Stimulated activated CD4-positive, alpha-beta T cell treated with anti-CD3 and anti-CD28 coated beads, Interleukin-12 subunit alpha, Interleukin-12 subunit beta, amount 100 ng/mL, for 4 hours (primary cell): ENCODE data around the gene SYT5.

Experiments
- DNase-seq: peaks from one replicate; pipeline ENCODE4 v3.0.0-alpha.2; 2020

SYT5 gene

DNA sequence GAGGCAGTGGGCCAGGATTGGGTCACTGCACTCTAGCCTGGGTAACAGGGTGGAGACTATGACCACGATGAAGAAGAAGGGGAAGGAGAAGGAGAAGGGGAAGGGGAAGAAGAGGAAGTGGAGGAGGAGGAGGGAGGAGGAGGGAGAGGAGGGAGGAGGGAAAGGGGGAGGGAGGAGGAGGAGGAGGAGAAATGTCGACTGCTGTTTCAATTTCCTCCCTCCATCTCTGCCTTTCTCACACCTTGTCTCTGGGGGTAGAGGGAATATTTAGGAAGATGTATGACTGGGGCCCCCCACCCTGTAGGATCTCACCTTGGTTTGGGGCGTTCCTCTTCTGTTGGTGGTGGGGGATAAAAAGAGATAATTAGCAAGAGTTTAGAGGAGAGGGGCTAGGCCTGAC lies 34.9 kb downstream of the SYT5 start:
- DNase-seq = no peak

DNA sequence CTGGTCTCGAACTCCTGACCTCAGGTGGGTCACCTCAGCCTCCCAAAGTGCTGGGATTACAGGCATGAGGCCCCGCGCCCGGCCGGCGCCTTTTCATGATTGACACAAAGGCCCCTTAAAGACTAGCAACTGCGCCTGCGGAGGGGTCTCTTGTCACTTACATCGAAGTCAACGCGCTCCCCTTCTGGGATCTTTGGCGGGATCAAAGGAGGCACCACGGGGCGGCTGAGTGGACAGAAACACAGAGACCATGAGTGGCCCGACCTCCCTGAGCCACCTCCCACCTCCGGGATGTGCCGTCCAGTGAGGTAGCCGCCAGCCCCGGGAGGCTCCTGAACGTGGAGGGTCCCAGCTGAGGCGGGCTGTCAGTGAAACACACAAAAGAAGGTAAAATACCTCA lies 38.4 kb downstream of the SYT5 start:
- no peak for DNase-seq

DNA sequence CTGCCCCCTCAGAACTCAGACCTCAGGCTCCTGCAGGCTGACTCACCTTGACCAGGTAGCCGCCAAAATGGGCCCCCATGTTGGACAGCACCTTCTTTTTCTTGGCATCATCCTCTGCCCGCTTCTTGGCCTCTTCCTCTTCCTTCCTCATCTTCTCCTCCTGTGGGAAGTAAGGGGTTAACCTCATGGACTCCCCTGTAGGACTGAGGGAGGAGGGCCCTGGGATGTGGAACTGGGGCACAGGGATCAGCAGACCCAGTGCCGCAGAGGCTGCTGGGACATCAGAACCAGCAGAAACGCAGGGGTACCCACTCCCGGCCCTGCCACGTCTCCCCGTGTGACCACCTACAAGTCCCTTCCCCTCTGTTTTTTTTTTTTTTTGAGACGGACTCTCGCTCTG lies 42.2 kb downstream of the SYT5 start:
- no peak for DNase-seq

DNA sequence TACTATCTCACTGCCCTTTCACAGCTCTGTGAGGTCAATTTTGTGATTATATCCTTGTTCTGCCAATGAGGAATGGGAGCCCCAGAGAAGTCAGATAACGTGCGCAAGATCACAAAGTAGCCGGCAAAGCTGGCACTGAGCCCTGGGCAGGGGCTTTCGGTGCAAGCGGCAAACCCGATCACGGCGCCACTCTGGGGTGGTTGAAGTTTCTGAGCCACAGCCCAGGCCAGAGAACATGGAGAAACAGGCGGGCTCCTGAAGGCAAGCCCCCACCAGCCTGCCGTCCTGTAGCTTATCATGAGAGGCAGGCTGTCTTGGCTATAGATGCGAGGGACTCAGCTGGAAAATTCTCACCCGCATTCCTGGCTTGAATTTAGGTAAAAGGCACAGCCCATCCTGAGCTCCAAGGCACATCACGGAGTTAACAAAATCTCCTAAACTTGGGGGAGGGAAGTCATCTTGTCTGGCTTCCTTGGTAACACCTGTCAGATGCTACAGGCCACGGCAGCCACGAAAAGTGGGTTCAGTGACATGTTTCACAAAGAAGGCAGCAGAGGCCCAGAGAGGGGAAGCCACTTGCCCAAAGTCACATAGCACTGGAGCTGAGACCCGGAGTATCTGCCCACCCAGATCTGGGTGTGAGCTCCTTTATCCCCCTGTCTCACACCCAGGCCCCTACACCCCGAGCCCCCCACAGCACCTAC lies 43.5 kb downstream of the SYT5 start:
- DNase-seq = no peak

DNA sequence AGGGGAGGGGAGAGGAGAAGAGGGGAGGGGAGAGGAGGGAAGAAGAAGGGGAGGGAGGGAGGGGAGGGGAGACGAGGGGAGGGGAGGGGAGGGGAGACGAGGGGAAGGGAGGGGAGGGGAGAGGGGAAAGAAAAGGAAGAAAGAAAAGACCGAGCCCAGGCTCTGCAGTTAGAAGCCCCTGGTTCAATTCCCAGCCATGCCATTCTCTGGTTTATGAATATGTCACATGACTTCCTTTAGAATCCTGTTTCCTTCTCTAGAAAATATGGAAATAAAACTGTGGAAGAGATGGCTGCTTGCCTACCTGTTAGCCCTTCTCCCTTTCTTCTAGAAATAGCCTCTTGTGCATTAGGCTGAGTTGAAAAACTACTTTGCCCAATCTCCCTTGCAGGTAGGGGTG lies 45.4 kb downstream of the SYT5 start:
- no peak for DNase-seq

DNA sequence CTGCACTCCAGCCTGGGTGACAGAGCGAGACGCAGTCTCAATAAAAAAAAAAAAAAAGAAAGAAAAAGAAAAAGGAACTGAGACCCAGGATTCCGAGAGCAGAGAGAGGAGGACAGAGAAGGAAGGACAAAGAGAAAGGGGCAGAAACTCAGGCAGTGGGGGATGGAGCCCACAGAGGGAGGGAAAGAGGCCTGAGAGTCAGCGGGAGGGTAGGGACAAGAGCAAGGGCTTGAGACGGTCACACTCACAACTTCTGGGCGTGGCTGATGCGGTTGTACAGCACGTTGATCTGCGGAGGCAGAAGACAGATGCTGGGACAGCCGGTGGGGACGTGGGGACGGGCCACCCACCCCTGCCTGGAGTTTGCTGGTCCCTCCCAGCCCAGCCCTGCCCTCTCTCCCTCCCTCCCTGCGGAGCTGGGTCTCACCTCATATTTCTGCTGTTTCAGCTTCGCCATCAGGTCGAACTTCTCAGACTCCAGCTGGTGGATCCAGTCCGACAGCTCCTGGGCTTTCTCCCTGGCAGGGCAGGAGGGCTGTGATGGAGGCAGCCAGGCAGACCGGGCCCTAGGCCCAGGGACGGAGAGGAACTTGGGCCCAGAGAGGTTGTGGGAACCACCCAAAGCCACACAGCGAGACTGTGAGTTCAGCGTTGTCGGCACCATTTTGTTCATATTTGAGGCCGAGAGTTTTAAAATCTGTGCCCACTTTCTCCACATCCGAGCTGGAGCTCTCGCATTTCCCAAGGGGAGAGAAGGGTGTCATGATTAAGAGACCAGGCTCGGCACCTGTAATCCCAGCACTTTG lies 46.2 kb downstream of the SYT5 start:
- DNase-seq = no peak

DNA sequence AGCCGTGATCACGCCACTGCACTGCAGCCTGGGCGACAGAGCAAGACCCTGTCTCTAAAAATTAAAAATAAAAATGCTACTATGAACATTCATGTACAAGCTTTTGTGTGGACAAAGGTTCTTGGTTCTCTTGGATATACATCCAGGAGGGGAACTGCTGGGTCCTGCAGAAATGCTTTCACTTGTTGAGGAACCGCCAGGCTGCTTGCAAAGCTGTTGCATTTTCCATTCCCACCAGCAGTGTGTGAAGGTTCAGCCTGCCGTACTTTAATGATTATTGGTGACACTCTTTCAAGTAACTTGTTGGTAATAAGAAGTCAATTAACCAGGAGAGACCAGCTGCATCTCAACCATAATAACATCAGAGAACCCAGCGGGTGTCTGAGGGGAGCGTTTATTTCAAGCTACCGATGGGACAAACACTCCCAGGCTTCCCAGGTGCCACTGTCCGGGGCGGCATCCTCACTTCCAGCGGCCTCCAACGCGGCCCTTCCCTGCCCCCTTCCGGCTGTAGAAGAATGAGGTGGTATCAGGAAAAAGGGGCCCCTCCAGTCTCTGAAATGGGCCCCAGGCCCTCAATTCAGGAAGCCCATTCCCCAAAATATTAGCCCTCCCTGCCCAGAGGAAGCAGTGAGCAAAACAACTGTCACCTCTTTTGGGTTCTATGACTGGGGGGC lies 47.5 kb downstream of the SYT5 start:
- no peak for DNase-seq

DNA sequence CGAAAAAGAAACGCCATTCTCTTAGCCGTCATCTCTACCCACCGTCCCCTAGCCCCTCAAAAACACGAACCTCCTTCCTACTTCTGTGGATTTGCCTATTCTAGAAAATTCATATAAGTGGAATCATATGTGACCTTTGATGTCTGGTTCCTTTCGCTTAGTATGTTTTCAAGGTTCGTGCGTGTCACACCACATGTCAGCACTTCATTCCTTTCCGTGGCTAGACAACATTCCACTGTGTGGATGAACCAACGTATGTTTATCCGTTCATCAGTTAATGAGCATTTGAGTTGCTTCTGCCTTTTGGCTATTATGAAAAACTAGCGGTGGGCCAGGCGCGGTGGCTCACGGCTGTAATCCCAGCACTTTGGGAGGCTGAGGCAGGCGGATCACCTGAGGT lies 48.7 kb downstream of the SYT5 start:
- no peak for DNase-seq
